Suprapubic skin (tissue), 3 donors: ENCODE data around the gene ABCA8.

Source experiments
- CTCF ChIP-seq, 2 donors: fragments of 200-600 bp in 1 of 2; fragments of 450-650 bp in 1 of 2; sonication (generic) in 1 of 2; IDR thresholded peaks; one replicate each; pipeline ENCODE4 v1.5.1; 2016 to 2019; ENCODE audit warnings: antibody characterized with exemption in 2 of 2, mild to moderate bottlenecking in 1 of 2, moderate library complexity in 1 of 2
- EP300 ChIP-seq: sonication (generic); formaldehyde crosslinking; IDR thresholded peaks from one replicate; pipeline ENCODE4 v1.6.1; 2017; ENCODE audit warnings: antibody characterized with exemption
- POLR2A ChIP-seq, 2 donors: fragments of 450-650 bp; IDR thresholded peaks; one replicate each; pipeline ENCODE4 v1.6.1; 2017; ENCODE audit warnings: antibody characterized with exemption in 2 of 2, mild to moderate bottlenecking in 2 of 2, moderate library complexity in 2 of 2

- no peak for TF ChIP-seq CTCF (IDR thresholded peaks at IDR 0.05)
- no peak for TF ChIP-seq EP300
- TF ChIP-seq POLR2A (IDR thresholded peaks at IDR 0.05): no peak
Observed at GRCh38 chr17:68927516-68927915, 27.7 kb downstream of the ABCA8 start.
